Breast epithelium (tissue), 3 donors: Measurements from ENCODE around the gene IMPG1.

Experiments
- CTCF ChIP-seq, 3 donors: fragments of 450-650 bp; IDR thresholded peaks; one replicate each; pipeline ENCODE4 v1.5.1; 2016 to 2017; ENCODE audit warnings: antibody characterized with exemption in 3 of 3, mild to moderate bottlenecking in 3 of 3, moderate library complexity in 3 of 3
- POLR2AphosphoS5 ChIP-seq, 3 donors: sonication (generic); formaldehyde crosslinking; IDR thresholded peaks; one replicate each; pipeline ENCODE4 v1.6.1; 2017; ENCODE audit warnings: antibody characterized with exemption in 3 of 3

- TF ChIP-seq CTCF (IDR thresholded peaks at IDR 0.05) (no peak), POLR2AphosphoS5 (IDR thresholded peaks at IDR 0.05) (no peak)
Measured at GRCh38 chr6:75880305-75880704, 192.2 kb downstream of the IMPG1 start.
